Endothelial cell of umbilical vein (primary cell): Measurements from ENCODE around the gene RNF217. TPM values are rescaled to one million over a fixed set of nuclear protein-coding genes. Genes with fewer than 3 reads are reported as not detected.

Experiments
- BruUV-seq: library from RNA; stranded (reverse); fragments of 400-500 nt; replicated peaks from 2 replicates; lab custom pipeline; 2021; lab: Mats Ljungman, UMichigan
- CTCF ChIA-PET: fragments of 300-600, 350-600 bp; sonication (Branson Sonifier 250); formaldehyde crosslinking; loops from one replicate; lab custom pipeline; 2021; ENCODE audit warnings: antibody characterized with exemption, inconsistent platforms; lab: Charles Lee
- POLR2A ChIA-PET: fragments of 300-600, 350-600 bp; sonication (Branson Sonifier 250); formaldehyde crosslinking; loops from one replicate; lab custom pipeline; 2021; ENCODE audit warnings: antibody characterized with exemption, inconsistent platforms; lab: Charles Lee
- DNase-seq: peaks from one replicate; pipeline ENCODE4 v3.0.0-alpha.2; 2011; ENCODE audit warnings: low read depth, low spot score
- FAIRE-seq: peaks from 2 replicates; lab custom pipeline; 2011; peaks lifted over from hg19 to GRCh38; lab: Jason Lieb, UNC
- H2AFZ ChIP-seq: 2 replicates; pipeline ENCODE4 v1.6.0; 2012; ENCODE audit warnings: low read depth, low read length, control low read depth, inconsistent platforms
- H3K27ac ChIP-seq: 2 replicates; pipeline ENCODE4 v1.5.1; 2011; ENCODE audit warnings: low read depth, mild to moderate bottlenecking, control low read depth, low read length, moderate library complexity; ENCODE audit not compliant: insufficient read depth
- H3K27me3 ChIP-seq, 2 experiments: 2 replicates each; pipeline versions ENCODE4 v1.6.0 to v1.6.1; 2011; ENCODE audit warnings: low read length in 2 of 2, mixed read lengths in 1 of 2; ENCODE audit not compliant: control insufficient read depth in 2 of 2, insufficient read depth in 2 of 2
- H3K36me3 ChIP-seq, 2 experiments: 2 replicates in 1 of 2; 3 replicates in 1 of 2; pipeline ENCODE4 v1.5.1; 2011; ENCODE audit warnings: low read length in 2 of 2, mild to moderate bottlenecking in 1 of 2, moderate library complexity in 1 of 2; ENCODE audit not compliant: control insufficient read depth in 2 of 2, insufficient read depth in 2 of 2; ENCODE audit errors: extremely low read depth in 1 of 2
- H3K4me1 ChIP-seq: 3 replicates; pipeline ENCODE4 v1.5.1; 2011; ENCODE audit warnings: mild to moderate bottlenecking, low read length; ENCODE audit not compliant: control insufficient read depth, insufficient read depth; ENCODE audit errors: extremely low read depth
- H3K4me2 ChIP-seq: 2 replicates; pipeline ENCODE4 v1.6.1; 2011; ENCODE audit warnings: low read length, control low read depth, mixed read lengths; ENCODE audit not compliant: insufficient read depth
- H3K4me3 ChIP-seq, 3 experiments: fragments of 200-600 bp in 1 of 3; sonication (generic), shearing (Covaris generic) in 1 of 3; replicated peaks in 1 of 3; 2 replicates each; pipeline ENCODE4 v1.5.1; 2011 to 2016; ENCODE audit warnings: control low read depth in 3 of 3, low read length in 3 of 3, mild to moderate bottlenecking in 2 of 3, inconsistent platforms in 1 of 3, low read depth in 1 of 3, moderate library complexity in 1 of 3; ENCODE audit not compliant: insufficient read depth in 1 of 3
- H3K79me2 ChIP-seq: 2 replicates; pipeline ENCODE4 v1.6.0; 2012; ENCODE audit warnings: low read length, inconsistent platforms; ENCODE audit not compliant: control insufficient read depth, insufficient read depth
- H3K9ac ChIP-seq: replicated peaks from 2 replicates; pipeline ENCODE3; 2011; ENCODE audit warnings: low read length, control low read depth; ENCODE audit not compliant: insufficient read depth; ENCODE audit errors: extremely low read depth
- H3K9me1 ChIP-seq: replicated peaks from 3 replicates; pipeline ENCODE4 v1.6.0; 2011; ENCODE audit warnings: mild to moderate bottlenecking, low read length; ENCODE audit not compliant: control insufficient read depth, insufficient read depth; ENCODE audit errors: extremely low read depth
- H3K9me3 ChIP-seq: replicated peaks from 2 replicates; pipeline ENCODE4 v1.5.1; 2012; ENCODE audit warnings: low read length, inconsistent platforms; ENCODE audit not compliant: control insufficient read depth, insufficient read depth
- H4K20me1 ChIP-seq: replicated peaks from 2 replicates; pipeline ENCODE3; 2011; ENCODE audit warnings: mild to moderate bottlenecking, low read length; ENCODE audit not compliant: control insufficient read depth, insufficient read depth; ENCODE audit errors: extremely low read depth
- CTCF ChIP-seq, 2 donors: IDR thresholded peaks; 1 replicate in 1 of 2; 2 replicates in 1 of 2; pipeline ENCODE4 v1.5.1; 2011; ENCODE audit warnings: low read length in 2 of 2, mild to moderate bottlenecking in 2 of 2, moderate library complexity in 2 of 2, control low read depth in 1 of 2, inconsistent platforms in 1 of 2, low read depth in 1 of 2; ENCODE audit not compliant: insufficient read depth in 1 of 2; ENCODE audit errors: extremely low read depth in 1 of 2
- EZH2 ChIP-seq: IDR thresholded peaks from 2 replicates; pipeline ENCODE4 v1.6.1; 2012; ENCODE audit warnings: borderline replicate concordance, low read depth, mild to moderate bottlenecking, moderate library complexity, low read length, inconsistent platforms; ENCODE audit not compliant: severe bottlenecking
- FOS ChIP-seq: IDR thresholded peaks from 2 replicates; pipeline ENCODE4 v1.6.1; 2011; ENCODE audit warnings: mild to moderate bottlenecking, low read length, moderate library complexity, borderline replicate concordance; ENCODE audit not compliant: insufficient read depth
- GATA2 ChIP-seq: IDR thresholded peaks from 2 replicates; pipeline ENCODE4 v1.7.0; 2011; ENCODE audit warnings: low read depth, mild to moderate bottlenecking, moderate library complexity, mixed read lengths, low read length; ENCODE audit not compliant: insufficient read length, insufficient read depth
- JUN ChIP-seq: IDR thresholded peaks from 2 replicates; pipeline ENCODE4 v1.6.1; 2011; ENCODE audit warnings: borderline replicate concordance, low read depth; ENCODE audit not compliant: insufficient read length, insufficient read depth
- MYC ChIP-seq: IDR thresholded peaks from one replicate; pipeline ENCODE4 v1.6.1; 2011; ENCODE audit warnings: mild to moderate bottlenecking, low read depth, low read length
- POLR2A ChIP-seq: IDR thresholded peaks from 2 replicates; pipeline ENCODE4 v1.6.1; 2012; ENCODE audit warnings: low read depth, mild to moderate bottlenecking, control low read depth, low read length
- POLR2AphosphoS5 ChIP-seq: IDR thresholded peaks from 2 replicates; pipeline ENCODE4 v1.6.1; 2012; ENCODE audit warnings: low read depth, mild to moderate bottlenecking, control low read depth, low read length, moderate library complexity; ENCODE audit not compliant: insufficient read depth
- dilution Hi-C: fragments of 300-500 bp; cut with MboI; formaldehyde crosslinking; loops from one replicate; pipeline ENCODE4 v1.15.0; 2019; ENCODE audit warnings: low sequenced_read_pairs; ENCODE audit not compliant: extremely low pct_ligation_motif_present
- intact Hi-C: fragments of 100-400 bp; cut with micrococcal nuclease; formaldehyde crosslinking; loops from one replicate; pipeline ENCODE4 v1.10.0; 2022
- polyA plus RNA-seq, 4 experiments: library from polyadenylated mRNA; depleted of rRNA in 3 of 4; stranded (reverse) in 3 of 4; unstranded in 1 of 4; fragments of >200 nt; gene quantifications; 2 replicates each; pipeline versions ENCODE4 v1.2.1 to v1.2.3, GENCODE V29; 2011 to 2012; ENCODE audit warnings: missing spikeins in 1 of 4
- total RNA-seq: library from RNA; stranded (reverse); gene quantifications from 2 replicates; pipeline ENCODE4 v1.2.3, GENCODE V29; 2021
- TF ChIP-seq, protein P1 (sequence below): IDR thresholded peaks from 2 replicates; pipeline ENCODE4 v1.6.1; 2011; ENCODE audit not compliant: insufficient read depth, insufficient read length

Gene RNF217
- total and polyA plus RNA-seq, 2 donors (not counting 3 experiments of a cell fraction or from before 2014, with no cell fraction given), result 8.8 to 32.5 TPM

- Histone ChIP-seq H3K27me3 (no peaks in the 10 kb centered on the region), H3K9me3 (no peaks in the 10 kb centered on the region), H3K4me1 (peaks cover 6% of the 10 kb centered on the region), H3K27ac (no peak overlapping the region), H3K9ac (no peak overlapping the region), H2AFZ (no peak overlapping the region), H3K9me1 (no peaks in the 10 kb centered on the region), H3K36me3 (peaks cover 4 to 6% of the 10 kb centered on the region in 2 experiments), H4K20me1 (no peaks in the 10 kb centered on the region), H3K4me2 (no peak overlapping the region), H3K4me3 (no peak overlapping the region), H3K79me2 (peaks cover 47% of the 10 kb centered on the region)
- DNase-seq (no peak), FAIRE-seq (no peak)
- no peak for TF ChIP-seq JUN
- no peak for TF ChIP-seq EZH2
- no peak for TF ChIP-seq FOS
- TF ChIP-seq, protein P1, sequence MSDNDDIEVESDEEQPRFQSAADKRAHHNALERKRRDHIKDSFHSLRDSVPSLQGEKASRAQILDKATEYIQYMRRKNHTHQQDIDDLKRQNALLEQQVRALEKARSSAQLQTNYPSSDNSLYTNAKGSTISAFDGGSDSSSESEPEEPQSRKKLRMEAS, result no peak
- no peak for TF ChIP-seq POLR2AphosphoS5
- no peak for TF ChIP-seq GATA2
- no peak for TF ChIP-seq POLR2A
- TF ChIP-seq CTCF (IDR thresholded peaks at IDR 0.05; ENCODE audit: extremely low read depth in 1 of 2, insufficient read depth in 1 of 2, low read depth in 1 of 2, low read length in 2 of 2), result no peak
- no peak for TF ChIP-seq MYC
- BruUV-seq, result no TSS peak
- dilution Hi-C loops, result no loop called here
- CTCF ChIA-PET, result interaction anchor here (0.6 to 2.5 kb wide), 4 partner anchors 9 to 137 kb away, joined by 3 to 10 read pairs (median 4); no protein-coding TSS in a partner anchor
- intact Hi-C loops, result no loop called here
- POLR2A ChIA-PET, result no interaction called here
Measured at GRCh38 chr6:124977067-124977908, 15.1 kb downstream of the RNF217 start.
